ENCODE measurements around the gene ADGRV1.
"Not testable (repeated sequence)": the region's sequence is repeated elsewhere in the genome, so short reads cannot be mapped to it uniquely, and the experiment has no call there.

The ADGRV1 gene

GRCh38 chr5:90549729-90550275, 8.8 kb upstream of the ADGRV1 start:
- DNase-seq: no peak

- DNase-seq: no peak
Measured at GRCh38 chr5:90550963-90551362, 7.6 kb upstream of the ADGRV1 start.

GRCh38 chr5:90551376-90551775, 7.2 kb upstream of the ADGRV1 start:
- DNase-seq: no peak

- DNase-seq: no peak
Measured at GRCh38 chr5:90553711-90554110, 4.9 kb upstream of the ADGRV1 start.

GRCh38 chr5:90554358-90555006, 4.1 kb upstream of the ADGRV1 start:
- no peak for DNase-seq

- DNase-seq: no peak
Measured at GRCh38 chr5:90555666-90556065, 2.9 kb upstream of the ADGRV1 start.

GRCh38 chr5:90557391-90557790, 1.2 kb upstream of the ADGRV1 start:
- DNase-seq: peak in 1 of 2 experiments; percentile 20

- peak in 1 of 2 experiments; percentile 15 for DNase-seq
Measured at GRCh38 chr5:90557871-90558270, 726 bp upstream of the ADGRV1 start.

GRCh38 chr5:90560771-90561170, 2.2 kb downstream of the ADGRV1 start:
- peak in 1 of 2 experiments; percentile 4 for DNase-seq

- no peak for DNase-seq
Measured at GRCh38 chr5:90561766-90562165, 3.2 kb downstream of the ADGRV1 start.

GRCh38 chr5:90562341-90562740, 3.7 kb downstream of the ADGRV1 start:
- peak; percentile 58 to 83 for DNase-seq

GRCh38 chr5:90563108-90563507, 4.5 kb downstream of the ADGRV1 start:
- peak; percentile 17 to 74 for DNase-seq

GRCh38 chr5:90565491-90565890, 6.9 kb downstream of the ADGRV1 start:
- no peak for DNase-seq

GRCh38 chr5:90569084-90569483, 10.5 kb downstream of the ADGRV1 start:
- no peak for DNase-seq

GRCh38 chr5:90570034-90570433, 11.4 kb downstream of the ADGRV1 start:
- DNase-seq: no peak

GRCh38 chr5:90571147-90571773, 12.7 kb downstream of the ADGRV1 start:
- DNase-seq: peak in 1 of 2 experiments; percentile 16

GRCh38 chr5:90575712-90576111, 17.1 kb downstream of the ADGRV1 start:
- no peak for DNase-seq

GRCh38 chr5:90576566-90576965, 18.0 kb downstream of the ADGRV1 start:
- DNase-seq: not testable (repeated sequence)

GRCh38 chr5:90579905-90580304, 21.3 kb downstream of the ADGRV1 start:
- not testable (repeated sequence) for DNase-seq

GRCh38 chr5:90581956-90582355, 23.4 kb downstream of the ADGRV1 start:
- no peak for DNase-seq

GRCh38 chr5:90585337-90585986, 26.9 kb downstream of the ADGRV1 start:
- DNase-seq: no peak

GRCh38 chr5:90586469-90586868, 27.9 kb downstream of the ADGRV1 start:
- no peak for DNase-seq

GRCh38 chr5:90590170-90590569, 31.6 kb downstream of the ADGRV1 start:
- no peak for DNase-seq

GRCh38 chr5:90593083-90593482, 34.5 kb downstream of the ADGRV1 start:
- DNase-seq: not testable (repeated sequence)

All from NCI-H2081 (cell line).